Inferior parietal cortex (tissue), 1 donor: ENCODE measurements around the gene DNAH6.
"Not testable (repeated sequence)": the region's sequence is repeated elsewhere in the genome, so short reads cannot be mapped to it uniquely, and the experiment has no call there.

ENCODE experiments used
- DNase-seq: peaks from one replicate; pipeline ENCODE4 v3.0.0-alpha.2; 2016; ENCODE audit errors: extremely low spot score

Gene DNAH6

DNA sequence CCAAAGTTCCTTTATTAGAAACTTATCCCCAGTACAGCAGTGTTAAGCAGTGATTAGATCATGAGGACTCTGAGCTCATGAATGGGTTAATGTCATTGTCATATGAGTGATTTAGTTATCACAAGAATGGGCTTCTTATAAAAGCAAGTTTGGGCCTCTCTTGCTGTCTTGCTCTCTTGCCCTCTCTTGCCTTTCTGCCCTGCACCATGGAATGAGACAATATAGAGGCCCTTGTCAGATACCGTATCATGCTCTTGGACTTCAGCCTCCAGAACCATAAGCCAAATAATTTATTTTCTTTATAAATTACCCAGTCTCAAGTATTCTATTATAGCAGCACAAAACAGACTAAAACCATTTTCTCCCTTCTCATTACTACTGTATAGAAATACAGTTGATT is 238.8 kb downstream of the DNAH6 start:
- DNase-seq: no peak

DNA sequence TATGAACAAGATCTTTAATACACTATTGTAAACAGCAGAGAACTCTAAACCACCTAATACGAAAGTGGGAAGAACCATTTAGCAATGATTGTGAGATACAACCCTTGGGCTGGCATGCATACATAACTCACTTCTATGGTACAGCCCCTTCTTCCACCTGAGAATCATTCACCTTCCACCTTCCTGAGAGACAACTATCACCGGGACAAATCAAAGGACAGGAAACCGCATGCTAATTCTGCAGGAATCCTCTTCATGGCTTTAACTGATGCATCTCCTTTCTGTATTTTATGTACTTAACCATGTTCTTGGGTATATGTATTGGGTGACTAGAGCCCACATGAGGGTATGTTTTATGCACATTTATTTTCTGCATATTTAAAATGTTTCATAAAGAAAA is 241.3 kb downstream of the DNAH6 start:
- no peak for DNase-seq

DNA sequence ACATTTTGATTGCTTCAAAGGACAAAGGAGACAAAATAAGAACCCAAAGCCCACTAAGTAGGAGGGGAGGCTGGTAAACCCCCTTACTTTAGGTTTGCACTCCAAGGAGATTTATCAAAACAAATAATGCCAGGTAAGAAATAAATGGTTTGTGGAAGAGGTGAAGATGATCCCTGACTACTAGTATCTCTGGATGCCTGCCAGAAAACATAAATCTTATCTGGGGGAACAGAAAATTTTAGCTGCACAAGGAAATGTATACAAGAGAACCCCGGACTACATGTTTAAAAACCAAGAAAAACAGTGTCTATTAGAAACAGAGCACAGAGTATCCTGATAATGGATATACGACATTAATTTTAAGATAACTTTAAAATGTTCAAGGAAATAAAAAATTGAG is 250.5 kb downstream of the DNAH6 start:
- no peak for DNase-seq

DNA sequence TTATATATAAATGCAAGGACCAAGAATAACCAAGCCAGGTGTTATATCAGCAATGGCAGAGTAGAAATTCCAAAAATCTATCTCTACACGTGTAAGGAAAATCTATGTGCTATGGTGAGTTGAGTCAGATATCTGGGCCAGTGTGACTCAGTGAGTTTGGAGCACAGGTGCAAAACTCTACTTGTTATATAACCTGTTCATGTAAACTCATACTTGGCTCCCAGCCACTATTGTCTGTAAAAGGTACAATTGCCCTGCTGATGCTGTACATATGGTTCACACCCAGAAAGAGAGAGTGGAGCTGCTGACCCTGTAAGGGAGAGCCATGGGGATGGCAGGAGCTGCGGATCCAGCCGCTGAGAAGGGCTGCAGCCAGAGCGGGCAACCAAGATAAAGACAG is 252.5 kb downstream of the DNAH6 start:
- DNase-seq: no peak

DNA sequence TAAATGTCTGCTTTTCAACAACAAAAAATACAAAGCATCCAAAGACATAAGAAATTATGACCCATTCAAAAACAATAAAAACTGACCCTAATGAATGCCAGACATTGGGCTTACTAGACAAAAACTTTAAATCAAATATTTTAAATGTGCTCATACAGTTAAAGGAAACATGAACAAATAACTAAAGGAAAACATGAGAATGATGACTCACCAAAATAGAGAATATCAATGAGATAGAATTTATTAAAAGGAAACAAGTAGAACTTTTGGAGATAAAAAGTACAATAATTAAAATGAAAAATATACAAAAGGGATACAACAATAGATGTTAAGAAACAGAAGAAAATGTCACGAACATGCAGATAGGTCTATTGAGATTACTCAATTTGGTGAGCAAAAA is 254.0 kb downstream of the DNAH6 start:
- no peak for DNase-seq

DNA sequence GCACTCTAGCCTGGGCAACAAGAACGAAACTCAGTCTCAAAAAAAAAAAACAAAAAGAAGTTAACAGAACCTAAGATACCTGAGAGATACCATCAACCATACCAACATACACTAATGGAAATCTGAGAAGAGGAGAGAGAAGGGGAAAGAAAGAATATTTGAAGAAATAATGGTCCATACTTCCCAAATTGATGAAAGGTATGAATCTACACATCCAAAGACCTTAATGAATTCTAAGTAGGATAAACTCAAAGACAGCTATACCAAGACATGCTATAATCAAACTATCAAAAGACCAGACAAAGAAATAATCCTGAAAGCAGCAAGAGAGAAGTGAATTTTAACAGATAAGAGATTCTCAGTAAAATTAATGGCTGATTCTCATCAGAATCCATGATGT is 255.0 kb downstream of the DNAH6 start:
- DNase-seq: no peak

DNA sequence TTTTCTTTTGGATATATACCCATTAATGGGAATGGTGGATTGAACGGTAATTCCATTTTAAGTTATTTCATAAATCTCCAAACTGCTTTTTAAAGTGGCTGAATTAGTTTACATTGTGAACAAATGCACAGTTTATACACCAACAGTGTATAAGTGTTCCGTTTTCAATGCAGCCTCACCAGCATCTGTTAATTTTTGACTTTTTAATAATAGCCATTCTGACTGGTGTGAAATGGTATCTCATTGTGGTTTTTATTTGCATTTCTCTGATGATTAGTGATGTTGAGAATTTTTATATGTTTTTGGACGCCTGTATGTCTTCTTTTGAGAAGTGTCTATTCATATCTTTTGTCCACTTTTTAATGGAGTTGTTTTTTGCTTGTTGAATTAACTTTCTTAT is 257.3 kb downstream of the DNAH6 start:
- DNase-seq: not testable (repeated sequence)

DNA sequence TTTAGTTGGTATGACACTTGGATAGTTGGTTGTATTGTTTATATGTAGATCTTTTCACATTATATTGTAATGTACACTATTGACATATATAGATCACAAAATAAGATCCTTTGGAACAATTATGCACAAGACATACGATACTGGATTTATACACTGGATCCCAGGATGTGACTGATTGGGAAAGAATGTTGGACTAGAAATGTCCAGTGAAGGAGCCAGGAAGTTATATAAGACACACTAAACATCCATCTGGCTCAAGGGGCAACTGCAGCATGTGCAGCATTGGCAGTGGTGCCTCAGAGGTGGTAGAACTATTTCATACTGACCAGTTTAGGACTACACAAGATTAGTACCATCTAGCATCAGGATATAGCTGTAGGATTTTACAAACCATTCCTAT is 259.7 kb downstream of the DNAH6 start:
- DNase-seq: no peak

DNA sequence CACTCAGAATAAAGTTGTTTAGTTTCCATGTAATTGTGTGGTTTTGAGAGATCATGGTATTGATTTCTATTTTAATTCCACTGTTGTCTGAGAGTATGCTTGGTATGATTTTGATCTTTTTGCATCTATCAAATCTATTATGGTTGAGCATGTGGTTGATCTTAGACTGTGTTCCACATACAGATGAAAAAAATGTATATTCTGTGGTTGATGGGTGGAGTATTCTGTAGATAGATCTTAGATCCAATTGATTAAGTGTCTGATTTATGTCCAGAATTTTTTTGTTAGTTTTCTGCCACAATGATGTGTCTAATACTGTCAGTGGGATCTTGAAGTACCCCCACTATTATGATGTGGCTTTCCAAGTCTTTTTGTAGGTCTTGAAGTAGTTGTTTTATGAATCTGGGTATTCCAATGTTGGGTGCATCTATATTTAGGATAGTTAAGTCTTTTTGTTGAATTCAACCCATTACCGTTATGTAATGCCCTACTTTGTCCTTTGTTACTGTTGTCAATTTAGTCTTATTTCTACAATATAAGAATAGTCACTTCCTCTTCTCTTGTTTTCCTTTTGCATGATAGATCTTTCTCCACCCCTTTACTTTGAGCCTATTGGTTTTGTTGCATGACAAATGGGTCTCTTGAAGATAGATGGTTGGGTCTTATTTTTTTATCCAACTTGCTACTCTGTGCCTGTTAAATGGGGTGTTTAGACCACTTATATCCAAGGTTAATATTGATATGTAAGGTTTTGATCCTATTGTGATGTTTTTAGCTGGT is 262.8 kb downstream of the DNAH6 start:
- no peak for DNase-seq

DNA sequence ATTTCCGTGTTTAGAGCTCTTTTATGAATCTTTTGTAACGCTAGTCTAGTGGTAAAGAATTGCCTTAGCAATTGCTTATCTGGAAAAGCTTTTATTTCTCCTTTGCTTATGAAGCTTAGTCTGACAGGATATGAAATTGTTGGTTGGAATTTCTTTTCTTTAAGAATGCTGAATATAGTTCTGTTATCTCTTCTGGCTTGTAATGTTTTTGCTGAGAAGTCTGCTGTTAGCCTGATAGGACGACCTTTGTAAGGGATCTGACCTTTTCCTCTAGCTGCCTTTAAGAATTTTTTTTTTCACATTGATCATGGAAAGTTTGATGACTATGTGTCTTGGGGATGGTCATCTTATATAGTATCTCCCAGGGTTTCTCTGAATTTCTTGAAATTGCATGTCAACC is 263.5 kb downstream of the DNAH6 start:
- no peak for DNase-seq

DNA sequence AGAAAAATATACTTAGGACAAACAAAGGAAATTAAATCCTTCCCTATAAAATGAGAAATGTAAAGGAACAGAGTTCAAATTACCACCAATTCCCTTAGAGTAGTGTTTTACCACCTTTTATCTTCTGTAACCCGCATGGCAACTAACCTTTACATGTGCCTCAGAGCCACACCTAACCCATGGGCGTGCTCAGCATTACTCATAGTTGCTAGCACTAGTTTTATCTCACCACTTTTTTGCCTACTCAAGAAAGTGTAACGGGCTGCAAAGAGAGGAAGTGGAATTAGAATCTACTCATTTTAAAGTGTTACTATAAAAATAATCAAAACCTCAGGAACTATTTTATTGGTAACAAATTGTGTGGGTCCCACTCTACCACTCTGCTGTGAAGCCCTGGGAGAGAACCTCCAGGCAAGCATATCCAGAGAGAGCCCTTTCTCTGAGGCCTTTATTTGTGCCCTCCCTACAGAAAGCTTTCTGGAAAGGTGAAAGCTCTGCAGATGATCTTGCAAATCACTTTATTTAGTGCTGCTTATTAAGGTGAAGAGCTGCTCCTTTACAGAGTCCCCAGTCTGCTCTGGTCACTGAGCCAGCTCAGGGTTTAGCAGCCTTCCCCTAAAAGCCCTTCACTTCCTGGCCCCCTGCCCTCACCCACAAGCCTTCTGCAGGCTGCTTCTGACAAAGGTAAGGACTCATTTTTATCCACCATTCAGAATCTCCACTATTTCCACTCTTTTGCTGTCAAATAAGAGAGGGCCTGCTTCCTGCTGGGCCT is 265.8 kb downstream of the DNAH6 start:
- DNase-seq: no peak

DNA sequence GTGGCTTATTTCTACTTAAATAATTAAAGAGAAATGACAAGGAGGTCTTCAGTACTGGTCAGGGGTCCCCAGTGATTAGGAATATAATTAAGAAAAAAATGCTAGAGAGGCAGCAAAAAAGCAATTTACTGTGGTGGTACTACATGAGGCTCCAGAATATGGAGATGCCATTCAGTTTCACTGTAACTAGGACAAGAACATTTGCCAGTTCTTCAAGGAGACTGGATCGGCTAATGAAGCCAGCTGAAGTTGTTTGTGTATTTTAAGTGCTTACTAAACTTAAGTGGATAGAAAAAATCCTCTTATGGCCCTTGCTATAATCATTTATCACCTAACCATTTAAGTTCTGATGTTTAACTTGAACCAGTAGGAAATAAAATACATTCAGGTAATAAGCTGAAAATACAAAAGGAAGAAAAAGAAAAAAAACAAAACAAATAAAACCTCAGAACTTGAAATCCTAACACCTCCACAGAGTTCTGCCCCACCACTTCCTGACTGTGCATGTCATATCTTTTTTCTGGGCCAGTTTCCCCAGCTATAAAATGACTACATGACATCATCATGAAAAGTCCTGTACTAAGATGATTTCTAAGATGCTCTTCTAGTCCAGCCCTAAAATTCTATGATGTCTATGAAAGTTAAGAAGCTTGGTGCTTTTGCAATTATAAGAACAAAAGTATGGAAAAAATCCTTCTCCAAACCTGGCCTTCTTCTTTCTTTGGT is 266.6 kb downstream of the DNAH6 start:
- no peak for DNase-seq

DNA sequence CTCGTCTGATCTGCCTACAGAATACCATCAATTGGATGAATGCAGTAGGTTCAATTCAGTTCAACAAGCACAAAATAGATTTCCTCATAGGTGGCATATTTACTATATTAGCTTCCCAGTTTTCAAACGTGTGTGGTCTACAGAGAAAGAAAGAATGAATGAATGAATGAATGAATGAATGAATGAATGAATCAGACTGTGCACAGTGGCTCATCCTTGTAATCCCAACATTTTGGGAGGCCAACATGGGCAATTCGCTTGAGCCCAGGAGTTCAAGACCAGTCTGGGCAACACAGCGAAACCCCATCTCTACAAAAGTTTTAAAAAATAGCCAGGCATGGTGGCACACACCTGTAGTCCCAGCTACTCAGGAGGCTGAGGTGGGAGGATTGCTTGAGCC is 269.7 kb downstream of the DNAH6 start:
- no peak for DNase-seq

DNA sequence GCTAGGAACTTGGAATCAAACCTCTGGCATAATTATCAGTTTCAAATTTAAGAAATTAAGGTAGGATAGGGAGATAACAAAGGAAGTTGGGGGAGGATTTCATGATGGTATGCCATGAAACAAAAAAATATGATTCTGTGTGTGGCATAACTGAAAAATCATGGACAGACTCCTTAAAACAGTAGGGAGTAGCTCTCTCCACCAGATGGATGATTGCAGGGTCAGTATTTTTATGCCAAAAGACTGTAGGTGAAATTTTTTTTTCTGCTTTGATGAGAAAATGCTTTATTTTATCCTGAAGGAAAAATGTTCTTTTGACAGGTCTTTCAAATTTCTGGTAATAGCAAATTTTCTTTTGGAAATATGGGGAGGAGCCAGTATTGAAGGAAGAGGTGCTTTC is 270.3 kb downstream of the DNAH6 start:
- no peak for DNase-seq

DNA sequence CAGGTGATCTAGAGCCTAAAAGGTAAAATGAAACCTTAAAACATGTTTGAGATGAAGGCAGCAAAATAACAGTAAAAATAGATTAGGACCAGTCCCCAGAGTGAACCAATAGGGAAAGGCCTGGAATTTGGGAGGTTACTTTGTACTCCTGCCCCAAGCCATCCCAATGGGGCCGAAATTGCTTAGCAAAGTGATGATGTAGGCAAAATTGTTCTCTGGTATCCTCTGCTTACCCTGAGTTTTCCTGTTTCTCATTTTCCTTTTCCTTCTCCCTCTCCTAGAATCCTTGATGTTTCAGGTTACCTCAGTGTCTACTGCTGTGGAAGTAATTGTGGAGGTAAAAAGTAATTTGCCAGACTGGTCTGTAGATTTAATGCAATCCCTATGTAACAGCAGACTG is 271.7 kb downstream of the DNAH6 start:
- DNase-seq: no peak

DNA sequence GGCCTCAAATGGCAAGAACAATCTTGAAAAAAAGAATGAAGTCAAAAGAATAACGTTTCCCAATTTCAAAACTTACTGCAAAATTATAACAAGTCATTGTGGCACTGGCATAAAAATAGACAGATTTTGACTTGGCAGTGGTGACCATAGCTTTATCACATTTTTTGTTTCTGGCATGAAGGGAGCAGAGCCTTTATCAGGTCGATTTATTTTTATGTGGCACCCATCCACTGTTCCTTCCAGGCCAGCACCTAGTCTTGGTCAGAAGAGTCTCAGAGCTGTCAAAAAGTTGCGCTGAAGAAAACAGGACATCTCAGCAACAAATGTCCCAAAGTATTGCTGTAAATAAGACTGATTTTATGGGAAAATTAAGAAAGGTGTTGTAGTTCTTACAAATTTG is 272.2 kb downstream of the DNAH6 start:
- DNase-seq: no peak

DNA sequence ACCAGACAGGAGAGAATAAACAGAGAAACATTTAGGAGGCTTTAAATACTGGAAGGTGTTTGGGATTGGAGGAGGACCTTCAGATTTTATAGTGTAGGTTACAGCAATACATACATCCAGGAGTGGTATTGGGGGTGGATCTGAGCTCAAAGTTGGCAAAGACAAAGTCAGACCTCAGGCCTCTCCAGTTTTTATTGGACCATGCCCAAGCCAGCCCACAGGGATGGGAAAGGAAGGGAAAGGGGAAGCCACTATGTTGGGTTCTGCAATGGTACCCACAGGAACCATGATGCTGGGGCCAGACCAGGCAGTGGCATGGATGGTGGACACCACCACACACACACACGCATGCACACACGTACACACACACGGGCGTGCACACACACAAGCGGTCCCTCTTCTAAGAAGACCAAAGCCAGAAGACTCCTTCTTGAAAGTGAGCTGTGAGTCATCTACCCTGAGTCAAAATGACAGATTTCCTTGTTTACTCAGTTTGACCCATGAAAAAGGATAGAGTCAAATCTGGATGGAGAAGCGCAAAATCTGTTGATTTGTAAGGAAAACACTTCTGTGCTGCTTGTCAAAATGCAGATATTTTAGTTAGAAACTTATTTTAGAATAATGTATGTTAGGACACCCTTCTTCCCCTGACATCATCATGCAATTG is 276.7 kb downstream of the DNAH6 start:
- DNase-seq: no peak

DNA sequence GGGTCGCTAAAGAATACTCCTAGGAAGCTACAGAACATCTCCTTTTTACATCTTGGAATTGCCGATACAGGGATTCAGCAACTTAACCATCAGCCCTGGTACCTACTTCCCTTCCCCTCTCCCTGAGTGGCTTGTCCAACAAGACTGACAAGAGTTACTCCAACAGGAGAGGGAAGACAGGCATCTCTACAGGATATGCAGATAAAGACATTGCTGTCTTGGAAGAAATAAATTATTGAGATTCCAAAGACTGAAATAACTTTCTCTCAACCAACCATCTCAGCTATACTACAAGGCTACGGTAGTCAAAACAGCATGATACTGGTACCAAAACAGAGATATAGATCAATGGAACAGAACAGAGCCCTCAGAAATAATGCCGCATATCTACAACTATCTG is 277.3 kb downstream of the DNAH6 start:
- no peak for DNase-seq

DNA sequence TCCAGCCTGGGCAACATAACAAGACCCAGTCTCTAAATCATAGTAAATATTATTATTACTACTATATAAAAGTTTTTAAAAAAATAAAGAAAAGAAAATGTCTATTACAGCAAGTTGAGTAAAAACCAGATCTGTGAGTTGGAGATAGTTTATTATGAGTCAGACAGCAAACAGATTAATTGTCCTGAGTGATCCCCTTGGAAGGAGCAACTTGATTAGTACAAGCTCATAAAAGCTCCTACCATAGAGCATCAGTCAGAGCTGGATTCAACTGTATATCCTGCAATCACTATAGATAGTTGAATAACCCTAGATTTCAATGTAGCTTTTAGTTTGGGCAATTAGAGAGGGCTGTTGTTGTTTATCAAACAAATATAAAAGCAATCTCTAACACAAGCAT is 280.5 kb downstream of the DNAH6 start:
- no peak for DNase-seq

DNA sequence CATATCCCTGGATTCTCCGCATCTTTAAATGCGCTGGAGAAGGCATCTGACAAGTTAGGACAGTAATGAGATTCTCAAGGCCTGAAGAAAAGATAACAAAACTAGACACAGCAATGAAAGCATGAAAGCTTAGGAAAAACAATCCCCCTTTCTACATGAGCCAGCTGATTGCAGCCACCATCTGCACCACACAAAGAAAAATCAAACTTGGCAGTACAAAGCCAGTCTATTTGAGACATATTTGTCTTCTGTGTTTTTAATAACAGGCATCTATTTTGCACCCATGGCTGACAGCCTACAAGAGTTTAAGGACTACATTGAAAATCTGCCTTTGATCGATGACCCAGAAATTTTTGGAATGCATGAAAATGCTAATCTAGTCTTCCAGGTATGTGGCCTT is 281.0 kb downstream of the DNAH6 start:
- DNase-seq: peak; percentile 9

DNA sequence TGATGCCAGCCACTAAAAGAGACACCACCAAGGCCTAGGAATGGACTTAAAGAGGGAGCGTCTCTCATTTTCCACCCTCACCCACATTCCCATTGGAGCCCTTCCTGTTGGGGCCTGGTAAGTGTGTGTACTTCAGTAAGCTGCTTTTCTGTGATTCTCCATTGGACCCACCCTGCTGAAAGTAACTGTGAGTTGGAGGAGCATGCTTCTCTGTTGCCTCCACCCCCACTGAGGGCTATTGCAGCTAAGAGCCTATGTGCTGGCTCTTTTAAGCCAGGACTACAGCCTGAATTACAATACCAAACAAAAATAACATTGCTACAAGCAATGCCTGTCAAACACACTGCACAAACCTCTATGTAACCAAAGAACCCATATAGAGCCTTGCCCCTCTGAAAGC is 283.5 kb downstream of the DNAH6 start:
- no peak for DNase-seq

DNA sequence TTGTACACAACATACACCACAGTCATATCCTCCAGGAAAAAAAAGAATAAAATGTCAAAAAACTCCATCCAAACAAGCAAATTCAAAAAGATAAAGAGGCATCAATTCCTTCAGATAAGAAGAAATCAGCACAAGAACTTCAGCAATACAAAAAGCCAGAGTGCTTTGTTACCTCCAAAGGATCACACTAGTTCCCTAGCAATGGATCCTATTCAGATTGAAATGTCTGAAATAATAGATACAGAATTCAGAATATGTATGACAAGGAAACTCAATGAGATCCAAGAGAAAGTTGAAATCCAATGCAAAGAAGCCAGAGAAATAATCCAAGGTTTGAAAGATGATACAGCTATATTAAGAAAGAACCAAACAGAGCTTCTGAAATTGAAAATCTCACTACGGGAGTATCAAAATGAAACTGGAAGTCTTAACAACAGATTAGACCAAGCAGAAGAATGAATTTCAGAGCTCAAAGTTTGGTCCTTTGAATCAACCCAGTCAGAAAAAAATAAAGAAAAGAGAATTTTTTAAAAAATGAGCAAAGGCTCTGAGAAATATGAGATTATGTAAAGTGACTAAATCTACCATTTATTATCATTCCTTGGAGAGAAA is 284.0 kb downstream of the DNAH6 start:
- DNase-seq: no peak
